H1 (cell line): ENCODE data around the gene SOX1. TPM values are rescaled to one million over a fixed set of nuclear protein-coding genes. Genes with fewer than 3 reads are reported as not detected.

Experiments used
- CTCF ChIA-PET: fragments of 300-600 bp; sonication (Branson Sonifier 250); formaldehyde crosslinking; loops from one replicate; lab custom pipeline; 2021; ENCODE audit not compliant: partially characterized antibody; lab: Charles Lee
- POLR2A ChIA-PET: fragments of 300-600 bp; sonication (Branson Sonifier 250); formaldehyde crosslinking; loops from one replicate; lab custom pipeline; 2021; ENCODE audit warnings: inconsistent platforms; ENCODE audit not compliant: partially characterized antibody; lab: Charles Lee
- DNase-seq, 2 experiments: peaks; one replicate each; pipeline versions ENCODE4 v3.0.0 to v3.0.0-alpha.2; 2010 to 2022; ENCODE audit warnings: low spot score in 2 of 2, low read depth in 1 of 2, mixed read lengths in 1 of 2
- FAIRE-seq: peaks from 2 replicates; lab custom pipeline; 2011; peaks lifted over from hg19 to GRCh38; lab: Jason Lieb, UNC
- H2AFZ ChIP-seq: 2 replicates; pipeline ENCODE4 v1.8.1; 2012; ENCODE audit warnings: low read length, inconsistent platforms
- H2AK5ac ChIP-seq: 2 replicates; pipeline ENCODE4 v1.6.1; 2013; ENCODE audit warnings: low read depth, low read length
- H2BK120ac ChIP-seq: replicated peaks from 2 replicates; pipeline ENCODE3; 2013; ENCODE audit warnings: low read depth, low read length, inconsistent platforms
- H2BK12ac ChIP-seq: 2 replicates; pipeline ENCODE4 v1.6.1; 2013; ENCODE audit warnings: low read depth, low read length
- H2BK15ac ChIP-seq: 2 replicates; pipeline ENCODE4 v1.6.1; 2013; ENCODE audit warnings: low read length
- H2BK20ac ChIP-seq: 2 replicates; pipeline ENCODE4 v1.6.1; 2013; ENCODE audit warnings: low read length
- H2BK5ac ChIP-seq: 2 replicates; pipeline ENCODE4 v1.6.1; 2013; ENCODE audit warnings: low read depth, low read length
- H3K14ac ChIP-seq: 2 replicates; pipeline ENCODE4 v1.6.1; 2013; ENCODE audit warnings: inconsistent platforms; ENCODE audit not compliant: insufficient read length
- H3K18ac ChIP-seq: 2 replicates; pipeline ENCODE4 v1.6.1; 2013; ENCODE audit warnings: low read length; ENCODE audit errors: extremely low read depth
- H3K23ac ChIP-seq: 2 replicates; pipeline ENCODE4 v1.6.1; 2013; ENCODE audit warnings: inconsistent platforms; ENCODE audit not compliant: insufficient read length
- H3K23me2 ChIP-seq: 2 replicates; pipeline ENCODE4 v1.6.1; 2013; ENCODE audit warnings: low read depth, low read length
- H3K27ac ChIP-seq: 2 replicates; pipeline ENCODE4 v1.6.1; 2011; ENCODE audit warnings: low read depth, low read length, inconsistent platforms
- H3K27me3 ChIP-seq, 4 experiments: replicated peaks in 1 of 4; 1 replicate in 1 of 4; 2 replicates in 3 of 4; pipeline versions ENCODE4 v1.6.1 to v1.8.1; 2011 to 2013; ENCODE audit warnings: low read length in 3 of 4, mild to moderate bottlenecking in 3 of 4, inconsistent platforms in 2 of 4, mixed read lengths in 2 of 4, moderate library complexity in 1 of 4; ENCODE audit not compliant: control insufficient read depth in 3 of 4, insufficient read depth in 3 of 4; ENCODE audit errors: extremely low read depth in 1 of 4
- H3K36me3 ChIP-seq, 4 experiments: 2 replicates each; pipeline versions ENCODE4 v1.6.1 to v1.8.1; 2011 to 2013; ENCODE audit warnings: mild to moderate bottlenecking in 4 of 4, low read length in 3 of 4, moderate library complexity in 2 of 4, control low read depth in 1 of 4, inconsistent platforms in 1 of 4; ENCODE audit not compliant: insufficient read depth in 4 of 4, control insufficient read depth in 2 of 4
- H3K4ac ChIP-seq: replicated peaks from 2 replicates; pipeline ENCODE3; 2013; ENCODE audit warnings: low read length, low read depth, mixed read lengths, inconsistent platforms; ENCODE audit not compliant: insufficient read length
- H3K4me1 ChIP-seq, 4 experiments: replicated peaks in 1 of 4; 1 replicate in 1 of 4; 2 replicates in 3 of 4; pipeline versions ENCODE4 v1.6.1 to v1.8.1; 2011 to 2013; ENCODE audit warnings: low read length in 3 of 4, inconsistent platforms in 2 of 4, mixed read lengths in 1 of 4; ENCODE audit not compliant: insufficient read depth in 4 of 4, control insufficient read depth in 3 of 4
- H3K4me2 ChIP-seq, 2 experiments: 2 replicates each; pipeline versions ENCODE4 v1.6.1 to v1.8.1; 2011 to 2013; ENCODE audit warnings: low read depth in 2 of 2, low read length in 2 of 2, control low read depth in 1 of 2, inconsistent platforms in 1 of 2, mild to moderate bottlenecking in 1 of 2; ENCODE audit not compliant: insufficient read depth in 1 of 2
- H3K4me3 ChIP-seq, 4 experiments: fragments of 200-600, 300-600 bp in 1 of 4; sonication (generic), shearing (Covaris generic), sonication (Bioruptor Twin) in 1 of 4; 2 replicates each; pipeline versions ENCODE4 v1.5.1 to v1.8.1; 2011 to 2016; ENCODE audit warnings: low read length in 4 of 4, low read depth in 3 of 4, control low read depth in 2 of 4, inconsistent platforms in 2 of 4, mild to moderate bottlenecking in 2 of 4, mixed read lengths in 1 of 4, moderate library complexity in 1 of 4; ENCODE audit not compliant: insufficient read depth in 2 of 4; ENCODE audit errors: extremely low read depth in 1 of 4
- H3K56ac ChIP-seq: replicated peaks from 2 replicates; pipeline ENCODE3; 2013; ENCODE audit warnings: low read depth, mild to moderate bottlenecking, mixed read lengths, low read length, inconsistent platforms; ENCODE audit not compliant: insufficient read length
- H3K79me1 ChIP-seq: 2 replicates; pipeline ENCODE4 v1.6.1; 2013; ENCODE audit warnings: low read depth, low read length, control low read depth
- H3K79me2 ChIP-seq, 2 experiments: 2 replicates each; pipeline versions ENCODE4 v1.6.1 to v1.8.1; 2012 to 2013; ENCODE audit warnings: low read length in 2 of 2, mild to moderate bottlenecking in 2 of 2, inconsistent platforms in 1 of 2; ENCODE audit not compliant: insufficient read depth in 2 of 2, control insufficient read depth in 1 of 2
- H3K9ac ChIP-seq, 4 experiments: replicated peaks in 1 of 4; 1 replicate in 1 of 4; 2 replicates in 3 of 4; pipeline versions ENCODE4 v1.6.1 to v1.8.1; 2011 to 2013; ENCODE audit warnings: low read depth in 3 of 4, low read length in 3 of 4, control low read depth in 2 of 4, mild to moderate bottlenecking in 2 of 4, moderate library complexity in 2 of 4, inconsistent platforms in 1 of 4; ENCODE audit errors: extremely low read depth in 1 of 4
- H3K9me3 ChIP-seq, 2 experiments: 2 replicates each; pipeline versions ENCODE4 v1.6.1 to v1.8.1; 2012 to 2013; ENCODE audit warnings: mild to moderate bottlenecking in 2 of 2, moderate library complexity in 2 of 2, control low read depth in 1 of 2, inconsistent platforms in 1 of 2, low read depth in 1 of 2, low read length in 1 of 2, mixed read lengths in 1 of 2; ENCODE audit not compliant: insufficient read depth in 2 of 2
- H4K20me1 ChIP-seq, 2 experiments: replicated peaks in 1 of 2; 2 replicates each; pipeline versions ENCODE3 to v1.8.1; 2011 to 2013; ENCODE audit warnings: inconsistent platforms in 2 of 2, low read length in 2 of 2, mild to moderate bottlenecking in 1 of 2; ENCODE audit not compliant: insufficient read depth in 2 of 2, control insufficient read depth in 1 of 2
- H4K5ac ChIP-seq: 2 replicates; pipeline ENCODE4 v1.6.1; 2013; ENCODE audit warnings: low read length, low read depth, mixed read lengths, inconsistent platforms; ENCODE audit not compliant: insufficient read length
- H4K8ac ChIP-seq: 2 replicates; pipeline ENCODE4 v1.8.0; 2013; ENCODE audit warnings: mild to moderate bottlenecking, moderate library complexity, low read length, inconsistent platforms; ENCODE audit not compliant: insufficient read depth; ENCODE audit errors: extremely low read depth
- H4K91ac ChIP-seq: replicated peaks from 2 replicates; pipeline ENCODE3; 2013; ENCODE audit warnings: low read length, mixed read lengths, inconsistent platforms; ENCODE audit not compliant: insufficient read length
- ASH2L ChIP-seq: fragments of 200-600, 300-600 bp; sonication (generic); IDR thresholded peaks from one replicate; pipeline ENCODE4 v1.7.1; 2017; ENCODE audit warnings: low read length
- CHD1 ChIP-seq: IDR thresholded peaks from 2 replicates; pipeline ENCODE4 v1.6.1; 2012; ENCODE audit warnings: low read depth, low read length, improper control_type of control experiment
- KDM1A ChIP-seq: fragments of 200-600, 300-600 bp; sonication (generic); IDR thresholded peaks from 2 replicates; pipeline ENCODE4 v1.7.1; 2016; ENCODE audit warnings: mild to moderate bottlenecking, low read length, borderline replicate concordance
- MAX ChIP-seq: IDR thresholded peaks from 2 replicates; pipeline ENCODE4 v1.6.1; 2012; ENCODE audit warnings: inconsistent platforms
- PHF8 ChIP-seq: fragments of 200-600 bp; sonication (generic); conservative IDR thresholded peaks from 2 replicates; pipeline ENCODE4 v1.7.1; 2012; ENCODE audit warnings: low read depth, mild to moderate bottlenecking, inconsistent platforms, low read length, moderate library complexity
- RAD21 ChIP-seq, 2 experiments: IDR thresholded peaks in 1 of 2; conservative IDR thresholded peaks in 1 of 2; 2 replicates each; pipeline ENCODE4 v1.6.1; 2011; ENCODE audit warnings: low read depth in 2 of 2, low read length in 2 of 2, improper control_type of control experiment in 1 of 2, inconsistent platforms in 1 of 2, mild to moderate bottlenecking in 1 of 2, moderate library complexity in 1 of 2
- RBBP5 ChIP-seq: IDR thresholded peaks from 2 replicates; pipeline ENCODE4 v1.7.1; 2012; ENCODE audit warnings: low read depth, mild to moderate bottlenecking, inconsistent platforms, low read length, moderate library complexity, borderline replicate concordance
- RFX5 ChIP-seq: IDR thresholded peaks from 2 replicates; pipeline ENCODE4 v1.6.1; 2011; ENCODE audit warnings: low read depth, low read length, improper control_type of control experiment, borderline replicate concordance
- RNF2 ChIP-seq: fragments of 200-900, 300-1000 bp; sonication (generic); IDR thresholded peaks from 2 replicates; pipeline ENCODE4 v1.7.1; 2016; ENCODE audit warnings: borderline replicate concordance, low read depth, mild to moderate bottlenecking, antibody characterized with exemption, low read length; ENCODE audit not compliant: poor library complexity, severe bottlenecking; ENCODE audit errors: missing control alignments
- SIN3A ChIP-seq, 2 experiments: IDR thresholded peaks in 1 of 2; conservative IDR thresholded peaks in 1 of 2; 2 replicates each; pipeline ENCODE4 v1.6.1; 2011 to 2012; ENCODE audit warnings: low read length in 2 of 2, improper control_type of control experiment in 1 of 2, low read depth in 1 of 2, mild to moderate bottlenecking in 1 of 2
- SIX5 ChIP-seq: IDR thresholded peaks from 2 replicates; pipeline ENCODE4 v1.6.1; 2011; ENCODE audit warnings: mild to moderate bottlenecking, low read depth, low read length
- TCF12 ChIP-seq: IDR thresholded peaks from 2 replicates; pipeline ENCODE4 v1.6.1; 2011; ENCODE audit warnings: low read depth, mild to moderate bottlenecking, low read length
- WGBS, 2 experiments: shearing (Covaris generic) in 1 of 2; methylation state at CpG; one replicate each; pipeline versions ENCODE4 v1.1.6 to v1.1.7; 2013 to 2015; ENCODE audit warnings: low lambda C conversion rate in 2 of 2, mixed read lengths in 2 of 2, inconsistent platforms in 1 of 2, low coverage in 1 of 2, missing lambda C conversion rate in 1 of 2; ENCODE audit not compliant: insufficient replicate concordance in 2 of 2, insufficient coverage in 1 of 2, insufficient read length in 1 of 2; ENCODE audit errors: extremely low coverage in 1 of 2, missing lambda C conversion rate in 1 of 2; 5-methylcytosine and 5-hydroxymethylcytosine counted together
- polyA plus RNA-seq, 7 experiments: library from polyadenylated mRNA; depleted of rRNA in 3 of 7; stranded (reverse) in 5 of 7; unstranded in 2 of 7; fragments of >200 nt in 5 of 7; fragments of 200-250 nt in 2 of 7; gene quantifications; 1 replicate in 5 of 7; 2 replicates in 1 of 7; 4 replicates in 1 of 7; pipeline versions ENCODE4 v1.2.1 to v1.2.3, GENCODE V29; 2011 to 2013; ENCODE audit warnings: missing spikeins in 2 of 7, mixed read lengths in 2 of 7
- total RNA-seq: library from RNA; stranded (reverse); fragmentation: NEBNext Ultra II Directional; extraction: Animal tissue kit (Norgen Biotek cat#: 25700); gene quantifications from 2 replicates; pipeline ENCODE4 v1.2.1, GENCODE V29; 2021

The SOX1 gene
- total and polyA plus RNA-seq, 2 of the 8 experiments (the other 6 are each of a cell fraction or from before 2014, with no cell fraction given), result 0.03 to 0.09 TPM

DNA sequence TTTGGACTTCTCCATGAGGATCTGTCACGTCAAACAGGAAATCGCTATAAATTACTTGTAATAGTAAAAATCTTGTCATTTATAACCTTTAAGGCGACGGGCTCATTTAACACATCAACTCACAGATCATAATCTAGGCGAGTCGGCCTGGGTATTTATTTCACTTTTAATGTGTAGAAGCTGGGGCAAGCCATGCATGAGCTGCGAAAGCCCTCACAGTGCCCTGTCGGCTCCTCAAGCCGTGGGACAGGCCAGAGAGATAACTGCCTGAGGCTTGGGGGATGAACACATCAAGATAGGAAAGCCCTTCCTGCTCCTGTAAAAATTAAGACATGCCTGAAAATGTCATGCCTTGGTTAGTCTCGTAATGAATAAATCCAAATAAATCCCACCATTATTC, 30.8 kb downstream of the SOX1 start:
- peak in 1 of 2 experiments; percentile 22 for DNase-seq
- H3K4ac ChIP-seq, result no peak overlapping the region
- no peak overlapping the region for H4K8ac ChIP-seq
- peaks cover 0 to 21% (median 17%) of the 10 kb centered on the region in 4 experiments; a peak in 6 of 7 replicates for H3K27me3 ChIP-seq
- H2BK120ac ChIP-seq, result no peak overlapping the region
- H3K9ac ChIP-seq, result no peak overlapping the region
- peaks cover 0 to 8% (median 3%) of the 10 kb centered on the region in 4 experiments; a peak in 4 of 7 replicates for H3K4me1 ChIP-seq
- ChIA-PET POLR2A (no interaction called here), CTCF (interaction anchor here (0.7 to 1.6 kb wide), 2 partner anchors 106 to 346 kb away, joined by 3 to 7 read pairs; no protein-coding TSS in a partner anchor)
- H3K79me2 ChIP-seq, result no peaks in the 10 kb centered on the region
- H3K18ac ChIP-seq, result no peak overlapping the region
- H4K20me1 ChIP-seq, result no peaks in the 10 kb centered on the region
- no peak overlapping the region for H3K23ac ChIP-seq
- H3K79me1 ChIP-seq, result no peaks in the 10 kb centered on the region
- no peaks in the 10 kb centered on the region for H3K9me3 ChIP-seq
- no peak overlapping the region for H2BK20ac ChIP-seq
- no peak overlapping the region for H2BK15ac ChIP-seq
- H4K91ac ChIP-seq, result no peak overlapping the region
- no peaks in the 10 kb centered on the region for H3K36me3 ChIP-seq
- H3K23me2 ChIP-seq, result no peaks in the 10 kb centered on the region
- no peak overlapping the region for H4K5ac ChIP-seq
- no peak overlapping the region for H3K4me2 ChIP-seq
- no peak overlapping the region for H2AFZ ChIP-seq
- H3K14ac ChIP-seq, result no peak overlapping the region
- no peak overlapping the region for H3K4me3 ChIP-seq
- H2AK5ac ChIP-seq, result no peak overlapping the region
- WGBS, 2 experiments, result 88% methylated on average over 10 of the region's 10 CpGs; no CpG with 5 or more reads in 1 of the 2 experiments
- H3K56ac ChIP-seq, result no peak overlapping the region
- no peak overlapping the region for H2BK12ac ChIP-seq
- no peak overlapping the region for H2BK5ac ChIP-seq
- FAIRE-seq, result no peak
- no peak overlapping the region for H3K27ac ChIP-seq
- TF ChIP-seq SIN3A (conservative IDR thresholded peaks at IDR 0.05 in 1 of 2, IDR thresholded peaks at IDR 0.05 in 1 of 2; ENCODE audit: low read depth in 1 of 2, low read length in 2 of 2), result no peak
- TF ChIP-seq ASH2L, result no peak
- TF ChIP-seq SIX5, result no peak
- no peak for TF ChIP-seq CHD1
- TF ChIP-seq TCF12, result no peak
- no peak for TF ChIP-seq KDM1A
- TF ChIP-seq RFX5, result no peak
- TF ChIP-seq RAD21 (IDR thresholded peaks at IDR 0.05 in 1 of 2, conservative IDR thresholded peaks at IDR 0.05 in 1 of 2; ENCODE audit: low read depth in 2 of 2, low read length in 2 of 2), result no peak
- no peak for TF ChIP-seq PHF8
- no peak for TF ChIP-seq RNF2
- TF ChIP-seq MAX, result no peak
- TF ChIP-seq RBBP5, result no peak
